ENCODE measurements around the gene OIT3. TPM values are rescaled to one million over a fixed set of nuclear protein-coding genes. Genes with fewer than 3 reads are reported as not detected.

OIT3 gene
- total RNA-seq, 1 donor from 2014 or later: not detected

DNA sequence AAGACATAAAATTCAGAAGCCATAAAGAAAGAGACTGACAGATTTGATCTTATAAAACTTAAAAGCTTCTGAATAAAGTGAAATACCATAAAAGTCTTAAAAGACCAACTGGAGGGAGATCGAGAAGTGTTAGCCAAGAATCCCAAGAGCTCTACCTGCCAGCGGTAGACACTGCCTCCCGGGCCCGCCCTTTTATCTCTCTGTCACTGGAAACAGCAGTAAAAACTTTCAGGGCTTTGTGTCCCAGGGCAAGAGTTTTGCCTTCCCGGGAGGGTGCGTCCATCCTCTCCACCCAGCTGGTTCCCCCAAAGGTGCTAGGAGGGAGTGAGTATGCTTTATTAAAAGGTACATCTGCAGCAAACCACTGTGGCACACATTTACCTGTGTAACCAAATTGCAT lies 55.2 kb downstream of the OIT3 start:
- no peak overlapping the region for H3K9ac ChIP-seq
- Mint-ChIP-seq H3K27ac (no peak overlapping the region), H3K36me3 (no peaks in the 10 kb centered on the region), H3K27me3 (ENCODE audit: insufficient read depth, low read depth) (peaks cover 7% of the 10 kb centered on the region), H3K9me3 (peaks cover 2% of the 10 kb centered on the region), H3K4me3 (no peak overlapping the region), H3K4me1 (peaks cover 9% of the 10 kb centered on the region)
- H3K79me2 ChIP-seq (ENCODE audit: low read depth): no peaks in the 10 kb centered on the region
- H3F3A ChIP-seq (ENCODE audit: low read depth): peaks cover 10% of the 10 kb centered on the region
- no peaks in the 10 kb centered on the region for H3K27me3 ChIP-seq
- no peak for DNase-seq (ENCODE audit: low spot score)
- no peak overlapping the region for H3K4me2 ChIP-seq
- no peaks in the 10 kb centered on the region for H3K36me3 ChIP-seq
- TF ChIP-seq, protein P1, sequence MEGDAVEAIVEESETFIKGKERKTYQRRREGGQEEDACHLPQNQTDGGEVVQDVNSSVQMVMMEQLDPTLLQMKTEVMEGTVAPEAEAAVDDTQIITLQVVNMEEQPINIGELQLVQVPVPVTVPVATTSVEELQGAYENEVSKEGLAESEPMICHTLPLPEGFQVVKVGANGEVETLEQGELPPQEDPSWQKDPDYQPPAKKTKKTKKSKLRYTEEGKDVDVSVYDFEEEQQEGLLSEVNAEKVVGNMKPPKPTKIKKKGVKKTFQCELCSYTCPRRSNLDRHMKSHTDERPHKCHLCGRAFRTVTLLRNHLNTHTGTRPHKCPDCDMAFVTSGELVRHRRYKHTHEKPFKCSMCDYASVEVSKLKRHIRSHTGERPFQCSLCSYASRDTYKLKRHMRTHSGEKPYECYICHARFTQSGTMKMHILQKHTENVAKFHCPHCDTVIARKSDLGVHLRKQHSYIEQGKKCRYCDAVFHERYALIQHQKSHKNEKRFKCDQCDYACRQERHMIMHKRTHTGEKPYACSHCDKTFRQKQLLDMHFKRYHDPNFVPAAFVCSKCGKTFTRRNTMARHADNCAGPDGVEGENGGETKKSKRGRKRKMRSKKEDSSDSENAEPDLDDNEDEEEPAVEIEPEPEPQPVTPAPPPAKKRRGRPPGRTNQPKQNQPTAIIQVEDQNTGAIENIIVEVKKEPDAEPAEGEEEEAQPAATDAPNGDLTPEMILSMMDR (IDR thresholded peaks at IDR 0.05): no peak
- TF ChIP-seq EZH2 (IDR thresholded peaks at IDR 0.05) (no peak), EZH2phosphoT487 (IDR thresholded peaks at IDR 0.05) (no peak)
- H3K27ac ChIP-seq: no peak overlapping the region
- no peaks in the 10 kb centered on the region for H4K20me1 ChIP-seq (ENCODE audit: low read depth)
- no peaks in the 10 kb centered on the region for H3K9me3 ChIP-seq (ENCODE audit: low read depth)
- peaks cover 26% of the 10 kb centered on the region for H3K4me1 ChIP-seq
- no peak overlapping the region for H3K4me3 ChIP-seq
- peak overlapping the region; percentile 35 for H2AFZ ChIP-seq (replicated peaks)

DNA sequence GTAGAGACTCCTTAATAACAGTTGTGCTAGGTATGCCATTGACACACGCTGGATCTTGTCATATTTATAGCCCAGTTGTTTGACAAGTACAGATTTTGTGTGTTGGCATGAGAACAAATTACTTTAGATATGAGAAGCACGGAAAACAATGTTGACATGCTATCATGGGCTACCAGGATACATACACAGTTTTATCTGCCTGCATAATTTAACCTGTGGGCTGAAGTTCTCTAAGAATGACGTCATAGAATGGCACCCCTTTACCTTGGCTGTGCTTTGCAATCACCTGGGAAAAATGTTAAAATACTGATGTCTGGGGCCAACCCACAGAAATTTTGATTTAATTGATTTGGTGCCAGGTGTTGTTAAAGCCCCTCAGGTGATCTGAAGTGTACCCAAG lies 58.2 kb downstream of the OIT3 start:
- TF ChIP-seq EZH2 (IDR thresholded peaks at IDR 0.05) (no peak), EZH2phosphoT487 (IDR thresholded peaks at IDR 0.05) (no peak)
- Mint-ChIP-seq H3K4me1 (peaks cover 21% of the 10 kb centered on the region), H3K27me3 (ENCODE audit: insufficient read depth, low read depth) (peaks cover 7% of the 10 kb centered on the region), H3K36me3 (no peaks in the 10 kb centered on the region), H3K4me3 (no peak overlapping the region), H3K9me3 (no peaks in the 10 kb centered on the region), H3K27ac (no peak overlapping the region)
- H3K79me2 ChIP-seq (ENCODE audit: low read depth): no peaks in the 10 kb centered on the region
- no peaks in the 10 kb centered on the region for H3K36me3 ChIP-seq
- H3K4me1 ChIP-seq: peaks cover 43% of the 10 kb centered on the region
- H3K27ac ChIP-seq: no peak overlapping the region
- peaks cover 28% of the 10 kb centered on the region for H3F3A ChIP-seq (ENCODE audit: low read depth)
- no peak for DNase-seq (ENCODE audit: low spot score)
- H3K4me3 ChIP-seq: no peak overlapping the region
- no peaks in the 10 kb centered on the region for H4K20me1 ChIP-seq (ENCODE audit: low read depth)
- H2AFZ ChIP-seq (replicated peaks): no peak overlapping the region
- no peaks in the 10 kb centered on the region for H3K27me3 ChIP-seq
- H3K9me3 ChIP-seq (ENCODE audit: low read depth): no peaks in the 10 kb centered on the region
- H3K4me2 ChIP-seq: no peak overlapping the region
- H3K9ac ChIP-seq: no peak overlapping the region

DNA sequence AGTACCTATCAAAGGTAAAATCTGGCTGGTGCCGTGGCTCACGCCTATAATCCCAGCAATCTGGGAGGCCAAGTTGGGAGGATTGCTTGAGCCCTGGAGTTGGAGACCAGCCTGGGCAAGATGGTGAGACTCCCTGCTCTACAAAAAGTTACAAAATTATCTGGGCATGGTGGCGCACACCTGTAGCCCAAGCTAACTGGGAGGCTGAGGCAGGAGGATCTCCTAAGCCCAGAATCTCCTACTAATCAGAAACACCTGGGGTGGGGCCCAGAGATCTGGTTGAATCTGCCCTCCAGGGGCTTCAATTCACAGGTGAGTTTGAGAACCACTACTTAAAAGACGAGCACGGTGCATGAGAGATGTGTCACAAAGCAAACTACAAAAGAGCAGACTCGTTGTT lies 58.6 kb downstream of the OIT3 start:
- Histone ChIP-seq H3F3A (ENCODE audit: low read depth) (peaks cover 28% of the 10 kb centered on the region), H3K79me2 (ENCODE audit: low read depth) (no peaks in the 10 kb centered on the region), H3K4me2 (no peak overlapping the region), H3K4me3 (no peak overlapping the region), H3K27me3 (no peaks in the 10 kb centered on the region), H3K9me3 (ENCODE audit: low read depth) (no peaks in the 10 kb centered on the region), H3K4me1 (peaks cover 43% of the 10 kb centered on the region), H3K9ac (no peak overlapping the region), H4K20me1 (ENCODE audit: low read depth) (no peaks in the 10 kb centered on the region), H3K36me3 (no peaks in the 10 kb centered on the region), H2AFZ (replicated peaks) (peak overlapping the region; percentile 95), H3K27ac (no peak overlapping the region)
- Mint-ChIP-seq H3K27me3 (ENCODE audit: insufficient read depth, low read depth) (peaks cover 7% of the 10 kb centered on the region), H3K36me3 (no peaks in the 10 kb centered on the region), H3K4me1 (peaks cover 21% of the 10 kb centered on the region), H3K9me3 (no peaks in the 10 kb centered on the region), H3K4me3 (no peak overlapping the region), H3K27ac (no peak overlapping the region)
- TF ChIP-seq EZH2phosphoT487 (IDR thresholded peaks at IDR 0.05) (no peak), EZH2 (IDR thresholded peaks at IDR 0.05) (no peak)
- TF ChIP-seq, protein P1 (IDR thresholded peaks at IDR 0.05): no peak
- DNase-seq (ENCODE audit: low spot score): no peak

DNA sequence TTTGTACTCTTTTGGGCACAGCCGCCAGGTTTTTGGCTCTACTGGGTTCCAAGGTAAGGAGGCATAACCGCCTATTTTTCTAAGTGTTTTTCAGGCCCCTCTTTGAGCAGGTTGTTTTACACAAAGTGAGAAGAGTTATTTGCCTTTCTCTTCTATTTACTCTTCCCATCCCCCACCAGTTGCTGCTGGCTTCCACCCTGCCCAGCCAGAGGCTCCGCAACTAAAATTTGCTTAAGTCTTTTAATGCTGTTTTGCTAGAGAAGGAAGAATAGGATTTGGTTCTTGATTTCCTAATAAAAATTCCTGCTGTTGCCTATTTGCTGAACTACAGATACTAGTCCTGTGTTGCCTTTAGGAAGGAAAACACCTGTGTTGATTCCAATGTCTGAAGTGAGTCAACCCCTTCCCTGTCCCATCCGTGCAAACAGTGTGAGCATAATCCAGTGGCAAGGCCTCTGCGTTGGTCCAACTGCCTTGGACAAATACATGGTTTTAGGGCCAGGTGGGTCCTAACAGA lies 59.2 kb downstream of the OIT3 start:
- Histone ChIP-seq H3K4me1 (peaks cover 43% of the 10 kb centered on the region), H3K4me2 (peak overlapping the region; percentile 67), H3K27ac (no peak overlapping the region), H3K9ac (no peak overlapping the region), H3F3A (ENCODE audit: low read depth) (peaks cover 28% of the 10 kb centered on the region), H3K27me3 (no peaks in the 10 kb centered on the region), H3K4me3 (no peak overlapping the region), H3K79me2 (ENCODE audit: low read depth) (no peaks in the 10 kb centered on the region), H2AFZ (replicated peaks) (peak overlapping the region; percentile 95), H4K20me1 (ENCODE audit: low read depth) (no peaks in the 10 kb centered on the region), H3K9me3 (ENCODE audit: low read depth) (no peaks in the 10 kb centered on the region), H3K36me3 (no peaks in the 10 kb centered on the region)
- peaks cover 21% of the 10 kb centered on the region for H3K4me1 Mint-ChIP-seq
- TF ChIP-seq, protein P1 (IDR thresholded peaks at IDR 0.05): no peak
- TF ChIP-seq EZH2 (IDR thresholded peaks at IDR 0.05) (no peak), EZH2phosphoT487 (IDR thresholded peaks at IDR 0.05) (no peak)
- H3K9me3 Mint-ChIP-seq: no peaks in the 10 kb centered on the region
- H3K4me3 Mint-ChIP-seq: no peak overlapping the region
- H3K36me3 Mint-ChIP-seq: no peaks in the 10 kb centered on the region
- peaks cover 7% of the 10 kb centered on the region for H3K27me3 Mint-ChIP-seq (ENCODE audit: insufficient read depth, low read depth)
- no peak overlapping the region for H3K27ac Mint-ChIP-seq
- no peak for DNase-seq (ENCODE audit: low spot score)
